H1 (cell line): Measurements from ENCODE around the gene GGT7. TPM values are rescaled to one million over a fixed set of nuclear protein-coding genes. Genes with fewer than 3 reads are reported as not detected.

ENCODE experiments used
- CTCF ChIA-PET: fragments of 300-600 bp; sonication (Branson Sonifier 250); formaldehyde crosslinking; loops from one replicate; lab custom pipeline; 2021; ENCODE audit not compliant: partially characterized antibody; lab: Charles Lee
- POLR2A ChIA-PET: fragments of 300-600 bp; sonication (Branson Sonifier 250); formaldehyde crosslinking; loops from one replicate; lab custom pipeline; 2021; ENCODE audit warnings: inconsistent platforms; ENCODE audit not compliant: partially characterized antibody; lab: Charles Lee
- DNase-seq, 2 experiments: peaks; one replicate each; pipeline versions ENCODE4 v3.0.0 to v3.0.0-alpha.2; 2010 to 2022; ENCODE audit warnings: low spot score in 2 of 2, low read depth in 1 of 2, mixed read lengths in 1 of 2
- FAIRE-seq: peaks from 2 replicates; lab custom pipeline; 2011; peaks lifted over from hg19 to GRCh38; lab: Jason Lieb, UNC
- H2AFZ ChIP-seq: 2 replicates; pipeline ENCODE4 v1.8.1; 2012; ENCODE audit warnings: low read length, inconsistent platforms
- H2AK5ac ChIP-seq: 2 replicates; pipeline ENCODE4 v1.6.1; 2013; ENCODE audit warnings: low read depth, low read length
- H2BK120ac ChIP-seq: replicated peaks from 2 replicates; pipeline ENCODE3; 2013; ENCODE audit warnings: low read depth, low read length, inconsistent platforms
- H2BK12ac ChIP-seq: 2 replicates; pipeline ENCODE4 v1.6.1; 2013; ENCODE audit warnings: low read depth, low read length
- H2BK15ac ChIP-seq: 2 replicates; pipeline ENCODE4 v1.6.1; 2013; ENCODE audit warnings: low read length
- H2BK20ac ChIP-seq: 2 replicates; pipeline ENCODE4 v1.6.1; 2013; ENCODE audit warnings: low read length
- H2BK5ac ChIP-seq: 2 replicates; pipeline ENCODE4 v1.6.1; 2013; ENCODE audit warnings: low read depth, low read length
- H3K14ac ChIP-seq: 2 replicates; pipeline ENCODE4 v1.6.1; 2013; ENCODE audit warnings: inconsistent platforms; ENCODE audit not compliant: insufficient read length
- H3K18ac ChIP-seq: 2 replicates; pipeline ENCODE4 v1.6.1; 2013; ENCODE audit warnings: low read length; ENCODE audit errors: extremely low read depth
- H3K23ac ChIP-seq: 2 replicates; pipeline ENCODE4 v1.6.1; 2013; ENCODE audit warnings: inconsistent platforms; ENCODE audit not compliant: insufficient read length
- H3K23me2 ChIP-seq: 2 replicates; pipeline ENCODE4 v1.6.1; 2013; ENCODE audit warnings: low read depth, low read length
- H3K27ac ChIP-seq: 2 replicates; pipeline ENCODE4 v1.6.1; 2011; ENCODE audit warnings: low read depth, low read length, inconsistent platforms
- H3K27me3 ChIP-seq, 4 experiments: replicated peaks in 1 of 4; 1 replicate in 1 of 4; 2 replicates in 3 of 4; pipeline versions ENCODE4 v1.6.1 to v1.8.1; 2011 to 2013; ENCODE audit warnings: low read length in 3 of 4, mild to moderate bottlenecking in 3 of 4, inconsistent platforms in 2 of 4, mixed read lengths in 2 of 4, moderate library complexity in 1 of 4; ENCODE audit not compliant: control insufficient read depth in 3 of 4, insufficient read depth in 3 of 4; ENCODE audit errors: extremely low read depth in 1 of 4
- H3K36me3 ChIP-seq, 4 experiments: 2 replicates each; pipeline versions ENCODE4 v1.6.1 to v1.8.1; 2011 to 2013; ENCODE audit warnings: mild to moderate bottlenecking in 4 of 4, low read length in 3 of 4, moderate library complexity in 2 of 4, control low read depth in 1 of 4, inconsistent platforms in 1 of 4; ENCODE audit not compliant: insufficient read depth in 4 of 4, control insufficient read depth in 2 of 4
- H3K4ac ChIP-seq: replicated peaks from 2 replicates; pipeline ENCODE3; 2013; ENCODE audit warnings: low read length, low read depth, mixed read lengths, inconsistent platforms; ENCODE audit not compliant: insufficient read length
- H3K4me1 ChIP-seq, 4 experiments: replicated peaks in 1 of 4; 1 replicate in 1 of 4; 2 replicates in 3 of 4; pipeline versions ENCODE4 v1.6.1 to v1.8.1; 2011 to 2013; ENCODE audit warnings: low read length in 3 of 4, inconsistent platforms in 2 of 4, mixed read lengths in 1 of 4; ENCODE audit not compliant: insufficient read depth in 4 of 4, control insufficient read depth in 3 of 4
- H3K4me2 ChIP-seq, 2 experiments: 2 replicates each; pipeline versions ENCODE4 v1.6.1 to v1.8.1; 2011 to 2013; ENCODE audit warnings: low read depth in 2 of 2, low read length in 2 of 2, control low read depth in 1 of 2, inconsistent platforms in 1 of 2, mild to moderate bottlenecking in 1 of 2; ENCODE audit not compliant: insufficient read depth in 1 of 2
- H3K4me3 ChIP-seq, 4 experiments: fragments of 200-600, 300-600 bp in 1 of 4; sonication (generic), shearing (Covaris generic), sonication (Bioruptor Twin) in 1 of 4; 2 replicates each; pipeline versions ENCODE4 v1.5.1 to v1.8.1; 2011 to 2016; ENCODE audit warnings: low read length in 4 of 4, low read depth in 3 of 4, control low read depth in 2 of 4, inconsistent platforms in 2 of 4, mild to moderate bottlenecking in 2 of 4, mixed read lengths in 1 of 4, moderate library complexity in 1 of 4; ENCODE audit not compliant: insufficient read depth in 2 of 4; ENCODE audit errors: extremely low read depth in 1 of 4
- H3K56ac ChIP-seq: replicated peaks from 2 replicates; pipeline ENCODE3; 2013; ENCODE audit warnings: low read depth, mild to moderate bottlenecking, mixed read lengths, low read length, inconsistent platforms; ENCODE audit not compliant: insufficient read length
- H3K79me1 ChIP-seq: 2 replicates; pipeline ENCODE4 v1.6.1; 2013; ENCODE audit warnings: low read depth, low read length, control low read depth
- H3K79me2 ChIP-seq, 2 experiments: 2 replicates each; pipeline versions ENCODE4 v1.6.1 to v1.8.1; 2012 to 2013; ENCODE audit warnings: low read length in 2 of 2, mild to moderate bottlenecking in 2 of 2, inconsistent platforms in 1 of 2; ENCODE audit not compliant: insufficient read depth in 2 of 2, control insufficient read depth in 1 of 2
- H3K9ac ChIP-seq, 4 experiments: replicated peaks in 1 of 4; 1 replicate in 1 of 4; 2 replicates in 3 of 4; pipeline versions ENCODE4 v1.6.1 to v1.8.1; 2011 to 2013; ENCODE audit warnings: low read depth in 3 of 4, low read length in 3 of 4, control low read depth in 2 of 4, mild to moderate bottlenecking in 2 of 4, moderate library complexity in 2 of 4, inconsistent platforms in 1 of 4; ENCODE audit errors: extremely low read depth in 1 of 4
- H3K9me3 ChIP-seq, 2 experiments: 2 replicates each; pipeline versions ENCODE4 v1.6.1 to v1.8.1; 2012 to 2013; ENCODE audit warnings: mild to moderate bottlenecking in 2 of 2, moderate library complexity in 2 of 2, control low read depth in 1 of 2, inconsistent platforms in 1 of 2, low read depth in 1 of 2, low read length in 1 of 2, mixed read lengths in 1 of 2; ENCODE audit not compliant: insufficient read depth in 2 of 2
- H4K20me1 ChIP-seq, 2 experiments: replicated peaks in 1 of 2; 2 replicates each; pipeline versions ENCODE3 to v1.8.1; 2011 to 2013; ENCODE audit warnings: inconsistent platforms in 2 of 2, low read length in 2 of 2, mild to moderate bottlenecking in 1 of 2; ENCODE audit not compliant: insufficient read depth in 2 of 2, control insufficient read depth in 1 of 2
- H4K5ac ChIP-seq: 2 replicates; pipeline ENCODE4 v1.6.1; 2013; ENCODE audit warnings: low read length, low read depth, mixed read lengths, inconsistent platforms; ENCODE audit not compliant: insufficient read length
- H4K8ac ChIP-seq: 2 replicates; pipeline ENCODE4 v1.8.0; 2013; ENCODE audit warnings: mild to moderate bottlenecking, moderate library complexity, low read length, inconsistent platforms; ENCODE audit not compliant: insufficient read depth; ENCODE audit errors: extremely low read depth
- H4K91ac ChIP-seq: replicated peaks from 2 replicates; pipeline ENCODE3; 2013; ENCODE audit warnings: low read length, mixed read lengths, inconsistent platforms; ENCODE audit not compliant: insufficient read length
- BCL11A ChIP-seq, 2 experiments: IDR thresholded peaks; one replicate each; pipeline ENCODE4 v1.6.1; 2011; ENCODE audit warnings: low read depth in 2 of 2, low read length in 2 of 2, mild to moderate bottlenecking in 2 of 2
- EGR1 ChIP-seq: IDR thresholded peaks from 2 replicates; pipeline ENCODE4 v1.6.1; 2011; ENCODE audit warnings: low read depth, low read length, borderline replicate concordance
- HDAC6 ChIP-seq: IDR thresholded peaks from one replicate; pipeline ENCODE4 v1.7.1; 2012; ENCODE audit warnings: low read depth, mild to moderate bottlenecking, inconsistent platforms, low read length, moderate library complexity
- MAFK ChIP-seq: IDR thresholded peaks from 2 replicates; pipeline ENCODE4 v1.6.1; 2012; ENCODE audit warnings: low read depth, mild to moderate bottlenecking, improper control_type of control experiment, low read length
- RFX5 ChIP-seq: IDR thresholded peaks from 2 replicates; pipeline ENCODE4 v1.6.1; 2011; ENCODE audit warnings: low read depth, low read length, improper control_type of control experiment, borderline replicate concordance
- WGBS, 2 experiments: shearing (Covaris generic) in 1 of 2; methylation state at CpG; one replicate each; pipeline versions ENCODE4 v1.1.6 to v1.1.7; 2013 to 2015; ENCODE audit warnings: low lambda C conversion rate in 2 of 2, mixed read lengths in 2 of 2, inconsistent platforms in 1 of 2, low coverage in 1 of 2, missing lambda C conversion rate in 1 of 2; ENCODE audit not compliant: insufficient replicate concordance in 2 of 2, insufficient coverage in 1 of 2, insufficient read length in 1 of 2; ENCODE audit errors: extremely low coverage in 1 of 2, missing lambda C conversion rate in 1 of 2; 5-methylcytosine and 5-hydroxymethylcytosine counted together
- polyA plus RNA-seq, 7 experiments: library from polyadenylated mRNA; depleted of rRNA in 3 of 7; stranded (reverse) in 5 of 7; unstranded in 2 of 7; fragments of >200 nt in 5 of 7; fragments of 200-250 nt in 2 of 7; gene quantifications; 1 replicate in 5 of 7; 2 replicates in 1 of 7; 4 replicates in 1 of 7; pipeline versions ENCODE4 v1.2.1 to v1.2.3, GENCODE V29; 2011 to 2013; ENCODE audit warnings: missing spikeins in 2 of 7, mixed read lengths in 2 of 7
- total RNA-seq: library from RNA; stranded (reverse); fragmentation: NEBNext Ultra II Directional; extraction: Animal tissue kit (Norgen Biotek cat#: 25700); gene quantifications from 2 replicates; pipeline ENCODE4 v1.2.1, GENCODE V29; 2021

The GGT7 gene
- total and polyA plus RNA-seq, 2 of the 8 experiments (the other 6 are each of a cell fraction or from before 2014, with no cell fraction given): 20.2 to 25.5 TPM

GRCh38 chr20:34859367-34859766 is 13.3 kb downstream of the GGT7 start:
- no peak overlapping the region for H2AK5ac ChIP-seq
- no peak for TF ChIP-seq RFX5
- TF ChIP-seq BCL11A (IDR thresholded peaks at IDR 0.05; ENCODE audit: low read depth in 2 of 2, low read length in 2 of 2): no peak
- no peak for TF ChIP-seq HDAC6
- no peak for TF ChIP-seq MAFK
- no peak for TF ChIP-seq EGR1
- no peak overlapping the region for H3K56ac ChIP-seq
- DNase-seq (no peak), FAIRE-seq (no peak)
- H4K20me1 ChIP-seq: no peaks in the 10 kb centered on the region
- no peak overlapping the region for H3K18ac ChIP-seq
- no peak overlapping the region for H2BK20ac ChIP-seq
- no peak overlapping the region for H3K4me2 ChIP-seq
- no peak overlapping the region for H3K23ac ChIP-seq
- no peak overlapping the region; the same call in 1 of the 2 replicates for H4K8ac ChIP-seq
- CTCF ChIA-PET: no interaction called here
- H3K79me2 ChIP-seq: no peaks in the 10 kb centered on the region
- POLR2A ChIA-PET: no interaction called here
- peaks cover 0 to 10% (median 6%) of the 10 kb centered on the region in 4 experiments; a peak in 6 of 8 replicates for H3K36me3 ChIP-seq
- H3K14ac ChIP-seq: no peak overlapping the region
- H4K91ac ChIP-seq: no peak overlapping the region
- H2BK15ac ChIP-seq: no peak overlapping the region
- no peak overlapping the region for H2BK120ac ChIP-seq
- no peaks in the 10 kb centered on the region for H3K9me3 ChIP-seq
- H3K4ac ChIP-seq: no peak overlapping the region
- no peak overlapping the region for H2BK5ac ChIP-seq
- no peaks in the 10 kb centered on the region; a peak in 1 of 7 replicates for H3K27me3 ChIP-seq
- H2BK12ac ChIP-seq: peak overlapping the region; percentile 17; the same call in 1 of the 2 replicates
- H2AFZ ChIP-seq: no peak overlapping the region
- no peaks in the 10 kb centered on the region for H3K79me1 ChIP-seq
- 94% methylated on average over 20 of the region's 26 CpGs; no CpG with 5 or more reads in 1 of the 2 experiments for WGBS, 2 experiments
- H3K9ac ChIP-seq: no peak overlapping the region
- peaks cover 5 to 15% (median 7%) of the 10 kb centered on the region in 4 experiments; a peak in 6 of 7 replicates for H3K4me1 ChIP-seq
- no peak overlapping the region for H3K4me3 ChIP-seq
- no peak overlapping the region for H4K5ac ChIP-seq
- peaks cover 2% of the 10 kb centered on the region; the same call in 1 of the 2 replicates for H3K23me2 ChIP-seq
- no peak overlapping the region for H3K27ac ChIP-seq
